ENCODE results near the gene OTULIN.

DNA sequence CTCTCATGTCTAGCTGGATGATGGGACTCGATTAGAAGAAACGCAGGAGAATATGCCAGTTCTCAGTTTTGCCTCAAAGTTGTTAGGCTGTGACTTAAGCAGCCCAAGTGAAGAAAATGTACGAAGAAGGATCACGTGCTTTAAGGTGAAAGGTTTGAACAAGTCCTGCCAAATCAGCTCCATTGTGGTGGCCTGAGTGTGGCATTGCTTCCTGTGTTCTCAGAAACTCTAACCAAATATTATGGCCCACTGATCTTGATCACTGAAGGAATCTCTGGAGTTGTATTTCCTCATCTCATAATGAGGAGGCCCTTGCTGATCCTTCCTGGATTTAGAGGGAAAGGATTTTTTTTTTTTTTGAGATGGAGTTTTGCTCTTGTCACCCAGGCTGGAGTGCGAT lies 44.0 kb downstream of the OTULIN start:
- TF ChIP-seq, protein P1, sequence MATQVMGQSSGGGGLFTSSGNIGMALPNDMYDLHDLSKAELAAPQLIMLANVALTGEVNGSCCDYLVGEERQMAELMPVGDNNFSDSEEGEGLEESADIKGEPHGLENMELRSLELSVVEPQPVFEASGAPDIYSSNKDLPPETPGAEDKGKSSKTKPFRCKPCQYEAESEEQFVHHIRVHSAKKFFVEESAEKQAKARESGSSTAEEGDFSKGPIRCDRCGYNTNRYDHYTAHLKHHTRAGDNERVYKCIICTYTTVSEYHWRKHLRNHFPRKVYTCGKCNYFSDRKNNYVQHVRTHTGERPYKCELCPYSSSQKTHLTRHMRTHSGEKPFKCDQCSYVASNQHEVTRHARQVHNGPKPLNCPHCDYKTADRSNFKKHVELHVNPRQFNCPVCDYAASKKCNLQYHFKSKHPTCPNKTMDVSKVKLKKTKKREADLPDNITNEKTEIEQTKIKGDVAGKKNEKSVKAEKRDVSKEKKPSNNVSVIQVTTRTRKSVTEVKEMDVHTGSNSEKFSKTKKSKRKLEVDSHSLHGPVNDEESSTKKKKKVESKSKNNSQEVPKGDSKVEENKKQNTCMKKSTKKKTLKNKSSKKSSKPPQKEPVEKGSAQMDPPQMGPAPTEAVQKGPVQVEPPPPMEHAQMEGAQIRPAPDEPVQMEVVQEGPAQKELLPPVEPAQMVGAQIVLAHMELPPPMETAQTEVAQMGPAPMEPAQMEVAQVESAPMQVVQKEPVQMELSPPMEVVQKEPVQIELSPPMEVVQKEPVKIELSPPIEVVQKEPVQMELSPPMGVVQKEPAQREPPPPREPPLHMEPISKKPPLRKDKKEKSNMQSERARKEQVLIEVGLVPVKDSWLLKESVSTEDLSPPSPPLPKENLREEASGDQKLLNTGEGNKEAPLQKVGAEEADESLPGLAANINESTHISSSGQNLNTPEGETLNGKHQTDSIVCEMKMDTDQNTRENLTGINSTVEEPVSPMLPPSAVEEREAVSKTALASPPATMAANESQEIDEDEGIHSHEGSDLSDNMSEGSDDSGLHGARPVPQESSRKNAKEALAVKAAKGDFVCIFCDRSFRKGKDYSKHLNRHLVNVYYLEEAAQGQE (tag by site-specific recombination; IDR thresholded peaks at IDR 0.05): no peak
- no peak for TF ChIP-seq ZNF785 (tag by site-specific recombination; IDR thresholded peaks at IDR 0.05)
- no peak for TF ChIP-seq REPIN1 (tag by site-specific recombination; IDR thresholded peaks at IDR 0.05; ENCODE audit: low read depth)
- TF ChIP-seq, protein P2, sequence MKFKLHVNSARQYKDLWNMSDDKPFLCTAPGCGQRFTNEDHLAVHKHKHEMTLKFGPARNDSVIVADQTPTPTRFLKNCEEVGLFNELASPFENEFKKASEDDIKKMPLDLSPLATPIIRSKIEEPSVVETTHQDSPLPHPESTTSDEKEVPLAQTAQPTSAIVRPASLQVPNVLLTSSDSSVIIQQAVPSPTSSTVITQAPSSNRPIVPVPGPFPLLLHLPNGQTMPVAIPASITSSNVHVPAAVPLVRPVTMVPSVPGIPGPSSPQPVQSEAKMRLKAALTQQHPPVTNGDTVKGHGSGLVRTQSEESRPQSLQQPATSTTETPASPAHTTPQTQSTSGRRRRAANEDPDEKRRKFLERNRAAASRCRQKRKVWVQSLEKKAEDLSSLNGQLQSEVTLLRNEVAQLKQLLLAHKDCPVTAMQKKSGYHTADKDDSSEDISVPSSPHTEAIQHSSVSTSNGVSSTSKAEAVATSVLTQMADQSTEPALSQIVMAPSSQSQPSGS (tag by site-specific recombination; IDR thresholded peaks at IDR 0.05; ENCODE audit: low read depth): no peak
- TF ChIP-seq ZBTB20 (tag by site-specific recombination; IDR thresholded peaks at IDR 0.05): no peak
- no peak for TF ChIP-seq CTCF (tag by site-specific recombination; IDR thresholded peaks at IDR 0.05)
- TF ChIP-seq HOXA7 (CRISPR knock-in tag; IDR thresholded peaks at IDR 0.05; ENCODE audit: borderline replicate concordance): no peak
- TF ChIP-seq PRDM1 (tag by site-specific recombination; IDR thresholded peaks at IDR 0.05): no peak
- TF ChIP-seq GFI1B (tag by site-specific recombination; IDR thresholded peaks at IDR 0.05): no peak
